Measurements from ENCODE around the gene UNC45B.

Gene UNC45B

DNA sequence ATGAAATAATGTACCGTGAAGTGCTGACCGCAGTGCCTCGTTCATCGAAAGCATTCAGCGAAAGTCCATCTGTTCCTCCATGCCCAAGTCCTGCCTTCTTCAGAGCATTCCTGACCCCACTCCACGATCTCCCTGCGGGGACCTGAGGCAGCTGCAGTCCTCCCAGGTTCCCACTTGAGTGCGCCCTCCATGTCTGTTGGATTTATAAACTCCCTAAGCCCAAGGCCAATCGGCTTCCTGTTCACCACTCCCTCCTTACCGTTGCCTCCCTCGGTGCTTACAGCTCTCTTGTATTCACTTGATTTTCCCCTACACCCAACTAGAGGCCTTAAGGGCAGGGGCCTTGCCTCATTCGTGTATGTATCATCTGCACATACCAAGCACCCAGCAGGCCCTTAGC lies 30.8 kb upstream of the UNC45B start:
- no peaks in the 10 kb centered on the region for H3K27me3 ChIP-seq (replicated peaks; ENCODE audit: insufficient read depth, low read length)
- H3K9me3 ChIP-seq (replicated peaks; ENCODE audit: insufficient read depth, low read length) = no peaks in the 10 kb centered on the region
- DNase-seq = no peak
- H3K4me3 ChIP-seq (ENCODE audit: low read length) = no peak overlapping the region
- no peak overlapping the region for H2AFZ ChIP-seq (ENCODE audit: low read length)
- no peak overlapping the region for H3K4me2 ChIP-seq (ENCODE audit: low read depth, low read length)
- no peak overlapping the region for H3K27ac ChIP-seq (ENCODE audit: low read length)
- H3K79me2 ChIP-seq (ENCODE audit: low read length) = peaks cover 45% of the 10 kb centered on the region
- TF ChIP-seq EZH2phosphoT487 (IDR thresholded peaks at IDR 0.05; ENCODE audit: low read length) (no peak), EZH2 (optimal IDR thresholded peaks at IDR 0.05; ENCODE audit: low read depth, low read length) (no peak), CTCF (IDR thresholded peaks at IDR 0.05; ENCODE audit: low read length) (no peak)
- H3K9ac ChIP-seq (ENCODE audit: low read length) = no peak overlapping the region
- H3K4me1 ChIP-seq (ENCODE audit: low read length) = no peaks in the 10 kb centered on the region
- H4K20me1 ChIP-seq (ENCODE audit: insufficient read depth, low read length) = no peaks in the 10 kb centered on the region
- no peaks in the 10 kb centered on the region for H3F3A ChIP-seq (ENCODE audit: insufficient read depth, low read length)
- H3K36me3 ChIP-seq (replicated peaks; ENCODE audit: insufficient read depth, low read length) = no peaks in the 10 kb centered on the region
- no peaks in the 10 kb centered on the region for H3K9me2 ChIP-seq (replicated peaks; ENCODE audit: insufficient read depth, low read length)

GRCh38 chr17:35117984-35118383 lies 29.6 kb upstream of the UNC45B start:
- DNase-seq = peak; percentile 56
- no peaks in the 10 kb centered on the region for H3K36me3 ChIP-seq (replicated peaks; ENCODE audit: insufficient read depth, low read length)
- 0 out of 2 replicates have a peak overlapping the region, but pooled peaks have one; percentile 7 for H3K9ac ChIP-seq (ENCODE audit: low read length)
- TF ChIP-seq EZH2 (optimal IDR thresholded peaks at IDR 0.05; ENCODE audit: low read depth, low read length) (no peak), CTCF (IDR thresholded peaks at IDR 0.05; ENCODE audit: low read length) (peak; percentile 53)
- no peak overlapping the region for H3K4me3 ChIP-seq (ENCODE audit: low read length)
- peak overlapping the region; percentile 99; the same call in 1 of the 2 replicates for H3K4me2 ChIP-seq (ENCODE audit: low read depth, low read length)
- no peaks in the 10 kb centered on the region for H4K20me1 ChIP-seq (ENCODE audit: insufficient read depth, low read length)
- H3F3A ChIP-seq (ENCODE audit: insufficient read depth, low read length) = no peaks in the 10 kb centered on the region
- H3K4me1 ChIP-seq (ENCODE audit: low read length) = no peaks in the 10 kb centered on the region
- H3K9me2 ChIP-seq (replicated peaks; ENCODE audit: insufficient read depth, low read length) = no peaks in the 10 kb centered on the region
- H3K27me3 ChIP-seq (replicated peaks; ENCODE audit: insufficient read depth, low read length) = no peaks in the 10 kb centered on the region
- H3K79me2 ChIP-seq (ENCODE audit: low read length) = peaks cover 37% of the 10 kb centered on the region
- H3K9me3 ChIP-seq (replicated peaks; ENCODE audit: insufficient read depth, low read length) = no peaks in the 10 kb centered on the region
- no peak overlapping the region for H2AFZ ChIP-seq (ENCODE audit: low read length)
- H3K27ac ChIP-seq (ENCODE audit: low read length) = no peak overlapping the region

GRCh38 chr17:35119370-35120165 lies 28.0 kb upstream of the UNC45B start, which contains the start of gene RAD51D:
TSS of gene RAD51D (minus strand) at chr17:35119860. CDS start at chr17:35119613, 247 bp downstream.
- Histone ChIP-seq H3K9me3 (replicated peaks; ENCODE audit: insufficient read depth, low read length) (no peaks in the 10 kb centered on the region), H3K9ac (ENCODE audit: low read length) (peak within 1 kb of the TSS; percentile 82), H3K4me1 (ENCODE audit: low read length) (no peaks in the 10 kb centered on the region), H3K27me3 (replicated peaks; ENCODE audit: insufficient read depth, low read length) (no peaks in the 10 kb centered on the region), H2AFZ (ENCODE audit: low read length) (peak within 1 kb of the TSS; percentile 97), H3K4me3 (ENCODE audit: low read length) (peak within 1 kb of the TSS; percentile 78), H3K27ac (ENCODE audit: low read length) (peak within 1 kb of the TSS; percentile 31; the same call in 1 of the 2 replicates), H3K79me2 (ENCODE audit: low read length) (peaks cover 36% of the 10 kb centered on the region), H3K9me2 (replicated peaks; ENCODE audit: insufficient read depth, low read length) (no peaks in the 10 kb centered on the region), H4K20me1 (ENCODE audit: insufficient read depth, low read length) (no peaks in the 10 kb centered on the region), H3K36me3 (replicated peaks; ENCODE audit: insufficient read depth, low read length) (no peaks in the 10 kb centered on the region), H3K4me2 (ENCODE audit: low read depth, low read length) (peak within 1 kb of the TSS; percentile 99), H3F3A (ENCODE audit: insufficient read depth, low read length) (no peaks in the 10 kb centered on the region)
- DNase-seq = peak; percentile 75
- TF ChIP-seq EZH2 (optimal IDR thresholded peaks at IDR 0.05; ENCODE audit: low read depth, low read length) (no peak), CTCF (IDR thresholded peaks at IDR 0.05; ENCODE audit: low read length) (peak; percentile 89), EZH2phosphoT487 (IDR thresholded peaks at IDR 0.05; ENCODE audit: low read length) (no peak)

Data from MM.1S (cell line).